Stimulated activated CD8-positive, alpha-beta memory T cell treated with anti-CD3 and anti-CD28 coated beads, Interleukin-12 subunit alpha, Interleukin-12 subunit beta, amount 100 ng/mL, for 24 hours (primary cell): ENCODE results near the gene IQCH.

Experiments
- DNase-seq: peaks from one replicate; pipeline ENCODE4 v3.0.0-alpha.2; 2020; ENCODE audit errors: extremely low read depth

IQCH gene

GRCh38 chr15:67501177-67501835 lies 246.7 kb downstream of the IQCH start:
- DNase-seq: no peak

- no peak for DNase-seq
These were observed 247.4 kb downstream of the IQCH start for GRCh38 chr15:67501836-67502461.

- DNase-seq: no peak
These were observed 249.5 kb downstream of the IQCH start for GRCh38 chr15:67504056-67504455.

GRCh38 chr15:67504796-67505195 lies 250.2 kb downstream of the IQCH start:
- DNase-seq: no peak

GRCh38 chr15:67505675-67506572 lies 251.3 kb downstream of the IQCH start:
- DNase-seq: no peak

- DNase-seq: no peak
These were observed 252.5 kb downstream of the IQCH start for GRCh38 chr15:67506775-67507747.

GRCh38 chr15:67508407-67508806 lies 253.8 kb downstream of the IQCH start:
- DNase-seq: no peak

- no peak for DNase-seq
These were observed 255.3 kb downstream of the IQCH start for GRCh38 chr15:67509918-67510317.

- DNase-seq: no peak
These were observed 256.1 kb downstream of the IQCH start for GRCh38 chr15:67510597-67511190.

- no peak for DNase-seq
These were observed 257.0 kb downstream of the IQCH start for GRCh38 chr15:67511606-67512005.

- no peak for DNase-seq
These were observed 257.6 kb downstream of the IQCH start for GRCh38 chr15:67512140-67512539.

- no peak for DNase-seq
These were observed 258.5 kb downstream of the IQCH start for GRCh38 chr15:67512933-67513714.

- no peak for DNase-seq
These were observed 260.5 kb downstream of the IQCH start for GRCh38 chr15:67515090-67515489.

GRCh38 chr15:67515557-67515956 lies 261.0 kb downstream of the IQCH start:
- no peak for DNase-seq

GRCh38 chr15:67520321-67521028 lies 265.9 kb downstream of the IQCH start:
- no peak for DNase-seq

- peak; percentile 62 for DNase-seq
These were observed 266.6 kb downstream of the IQCH start, which contains the start of gene C15orf61 for GRCh38 chr15:67521029-67521782. TSS of gene C15orf61 (plus strand) at chr15:67521131. CDS start at chr15:67521249, 118 bp downstream.

- DNase-seq: no peak
These were observed 267.4 kb downstream of the IQCH start for GRCh38 chr15:67521783-67522568.

GRCh38 chr15:67523330-67523729 lies 268.7 kb downstream of the IQCH start:
- DNase-seq: no peak
